ENCODE results near the gene HOXA3. TPM values are rescaled to one million over a fixed set of nuclear protein-coding genes. Genes with fewer than 3 reads are reported as not detected.

HOXA3 gene
- total RNA-seq, 4 donors from 2014 or later: 6.4 to 22.6 (median 10.3) TPM

DNA sequence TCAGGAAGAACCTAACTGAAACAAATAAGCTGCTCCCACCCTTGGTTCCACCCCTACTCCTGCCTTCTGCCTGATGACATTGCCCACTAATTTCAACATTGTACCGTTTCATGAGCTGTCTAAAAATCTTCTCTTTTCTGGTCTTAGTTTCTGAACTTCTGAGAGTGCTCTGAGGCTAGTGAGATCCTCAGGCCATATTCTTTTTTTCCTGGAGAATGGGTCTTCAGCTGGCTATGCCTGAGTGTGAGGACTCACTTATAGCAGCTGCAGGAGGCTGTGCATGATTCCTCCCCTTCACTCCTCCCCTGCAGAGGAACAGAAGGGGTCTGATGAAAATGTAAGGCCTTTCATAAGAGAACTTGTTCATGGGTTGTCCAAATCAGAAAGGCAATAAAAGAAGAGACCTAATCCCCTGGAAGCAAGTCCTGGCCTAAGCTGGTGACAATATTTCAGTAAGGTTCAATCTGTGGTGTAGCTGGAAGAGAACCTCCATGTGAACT, 32.9 kb downstream of the HOXA3 start:
- no peaks in the 10 kb centered on the region for H3K36me3 ChIP-seq
- TF ChIP-seq POLR2AphosphoS5 (IDR thresholded peaks at IDR 0.05): peak; percentile 8
- no peak for TF ChIP-seq EP300 (IDR thresholded peaks at IDR 0.05)
- H3K27me3 ChIP-seq: no peaks in the 10 kb centered on the region
- 0 to 23% methylated on average over 1 of the region's 1 CpG for WGBS, 2 donors (ENCODE audit: low coverage in 1 of 2)
- H3K27ac ChIP-seq: peak overlapping the region; percentile 90 to 99 (median 98)
- H3K9me3 ChIP-seq: no peaks in the 10 kb centered on the region
- H3K4me1 ChIP-seq: peaks cover 0 to 55% (median 16%) of the 10 kb centered on the region in 3 donors
- ATAC-seq: no peak
- peak overlapping the region in 1 of 2 donors; percentile 54 for H3K4me3 ChIP-seq

DNA sequence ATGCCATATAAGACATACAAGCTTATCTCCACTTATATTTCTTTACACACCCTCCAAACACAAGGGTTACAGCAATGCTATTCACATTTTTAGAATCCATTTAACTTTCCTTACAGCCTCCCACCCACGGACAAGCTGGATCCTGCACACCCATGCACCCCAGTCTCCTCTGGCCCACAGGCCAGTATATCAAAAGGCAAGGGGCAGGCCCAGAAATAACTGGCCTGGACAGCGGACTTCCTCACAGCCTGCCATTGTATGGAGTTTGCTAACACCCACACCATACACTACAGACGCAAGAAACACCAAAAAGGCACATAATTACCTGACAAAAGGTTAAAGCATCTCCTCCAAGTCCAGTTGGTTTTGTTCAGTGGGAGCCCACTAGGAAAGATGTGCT, 33.8 kb downstream of the HOXA3 start:
- 0 to 4% methylated on average over 2 to 3 of the region's 3 CpGs for WGBS, 2 donors (ENCODE audit: low coverage in 1 of 2)
- H3K9me3 ChIP-seq: no peaks in the 10 kb centered on the region
- H3K36me3 ChIP-seq: no peaks in the 10 kb centered on the region
- peaks cover 0 to 48% (median 16%) of the 10 kb centered on the region in 3 donors for H3K4me1 ChIP-seq
- TF ChIP-seq POLR2AphosphoS5 (IDR thresholded peaks at IDR 0.05) (no peak), EP300 (IDR thresholded peaks at IDR 0.05) (no peak), POLR2A (IDR thresholded peaks at IDR 0.05) (no peak)
- TF ChIP-seq, protein P1, sequence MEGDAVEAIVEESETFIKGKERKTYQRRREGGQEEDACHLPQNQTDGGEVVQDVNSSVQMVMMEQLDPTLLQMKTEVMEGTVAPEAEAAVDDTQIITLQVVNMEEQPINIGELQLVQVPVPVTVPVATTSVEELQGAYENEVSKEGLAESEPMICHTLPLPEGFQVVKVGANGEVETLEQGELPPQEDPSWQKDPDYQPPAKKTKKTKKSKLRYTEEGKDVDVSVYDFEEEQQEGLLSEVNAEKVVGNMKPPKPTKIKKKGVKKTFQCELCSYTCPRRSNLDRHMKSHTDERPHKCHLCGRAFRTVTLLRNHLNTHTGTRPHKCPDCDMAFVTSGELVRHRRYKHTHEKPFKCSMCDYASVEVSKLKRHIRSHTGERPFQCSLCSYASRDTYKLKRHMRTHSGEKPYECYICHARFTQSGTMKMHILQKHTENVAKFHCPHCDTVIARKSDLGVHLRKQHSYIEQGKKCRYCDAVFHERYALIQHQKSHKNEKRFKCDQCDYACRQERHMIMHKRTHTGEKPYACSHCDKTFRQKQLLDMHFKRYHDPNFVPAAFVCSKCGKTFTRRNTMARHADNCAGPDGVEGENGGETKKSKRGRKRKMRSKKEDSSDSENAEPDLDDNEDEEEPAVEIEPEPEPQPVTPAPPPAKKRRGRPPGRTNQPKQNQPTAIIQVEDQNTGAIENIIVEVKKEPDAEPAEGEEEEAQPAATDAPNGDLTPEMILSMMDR (IDR thresholded peaks at IDR 0.05): no peak
- peak overlapping the region; percentile 60 to 79 for H3K4me3 ChIP-seq
- ATAC-seq: no peak
- H3K27ac ChIP-seq: peak overlapping the region; percentile 90 to 99 (median 98)
- no peaks in the 10 kb centered on the region for H3K27me3 ChIP-seq

DNA sequence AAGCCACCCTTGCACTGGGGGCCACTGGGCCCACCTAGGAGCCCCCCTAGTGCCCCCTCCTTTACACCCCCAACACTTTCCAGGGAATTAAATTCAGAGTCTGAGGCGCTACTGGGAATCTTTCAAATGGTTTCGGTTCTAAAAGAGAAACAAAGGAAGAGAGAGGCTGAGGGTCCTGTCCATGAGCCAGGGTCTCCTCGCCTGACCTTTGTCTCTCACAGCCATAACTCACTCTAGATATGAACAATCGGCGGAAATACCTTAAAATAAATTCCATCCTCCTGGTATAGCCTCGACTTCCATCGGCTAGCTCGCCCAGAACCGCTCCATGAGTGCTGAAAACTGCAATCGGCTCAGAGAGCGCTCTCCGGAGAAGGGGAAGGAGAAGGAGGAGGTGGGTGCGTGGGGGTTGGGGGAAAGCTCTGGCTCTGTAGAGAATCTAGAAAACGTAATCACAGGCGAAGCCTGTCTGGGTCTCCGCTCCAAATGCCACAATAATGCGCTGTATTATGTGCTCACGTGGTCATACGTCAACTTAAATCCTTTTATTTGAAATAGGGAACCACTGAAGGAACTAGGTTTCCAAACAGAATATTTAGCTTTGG, 34.4 kb downstream of the HOXA3 start:
- 8 to 9% methylated on average over 13 to 15 of the region's 19 CpGs for WGBS, 2 donors (ENCODE audit: low coverage in 1 of 2)

DNA sequence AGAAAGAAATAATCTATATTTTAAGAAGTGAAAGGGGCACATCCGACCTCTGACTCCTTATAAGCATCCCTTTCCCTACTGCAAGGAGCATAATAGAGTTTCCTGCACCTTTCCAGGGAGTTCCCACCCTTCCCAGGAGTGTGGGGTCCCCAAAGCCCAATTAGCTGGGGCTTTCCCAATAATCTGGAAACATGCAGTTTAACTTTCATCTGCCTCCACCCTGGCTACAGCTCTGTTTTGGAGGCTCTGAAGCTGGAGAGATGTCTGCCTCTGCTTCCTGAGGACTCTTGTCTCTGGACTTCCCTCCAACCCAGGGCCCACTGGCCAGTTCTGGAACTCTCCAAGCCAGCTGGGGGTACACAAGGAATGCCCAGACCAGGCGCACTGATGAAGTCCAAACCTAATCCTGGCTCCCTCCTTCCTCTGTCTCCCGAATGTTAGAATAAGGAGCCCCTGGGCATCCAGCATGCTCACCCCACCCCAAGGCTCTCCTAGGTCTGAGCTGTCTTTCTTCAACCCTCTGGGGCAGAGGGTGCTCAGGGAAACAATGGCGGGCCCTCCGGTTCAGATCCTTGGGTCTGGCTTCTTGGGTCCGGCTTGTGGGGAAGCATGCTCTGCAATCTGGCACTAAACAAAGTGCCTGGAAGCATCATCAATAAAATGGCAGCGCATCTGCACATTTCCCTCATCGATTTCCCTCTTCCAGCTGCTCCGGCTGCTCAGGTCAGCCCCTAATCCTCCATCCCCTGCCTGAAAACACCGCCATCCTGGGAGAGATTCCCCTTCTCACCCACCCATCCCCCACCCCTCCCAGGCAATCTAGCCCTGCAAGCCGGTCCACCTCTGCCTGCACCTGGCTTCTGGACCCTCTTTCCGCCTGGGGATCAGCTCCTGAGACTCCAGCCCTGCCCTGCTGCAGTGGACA, 35.2 kb downstream of the HOXA3 start:
- TF ChIP-seq, protein P1 (IDR thresholded peaks at IDR 0.05): no peak
- TF ChIP-seq POLR2A (IDR thresholded peaks at IDR 0.05) (no peak), EP300 (IDR thresholded peaks at IDR 0.05) (no peak), POLR2AphosphoS5 (IDR thresholded peaks at IDR 0.05) (no peak)
- peak overlapping the region; percentile 90 to 99 (median 98) for H3K27ac ChIP-seq
- no peaks in the 10 kb centered on the region for H3K36me3 ChIP-seq
- no peaks in the 10 kb centered on the region for H3K9me3 ChIP-seq
- peak overlapping the region; percentile 60 to 79 for H3K4me3 ChIP-seq
- ATAC-seq: no peak
- WGBS, 2 donors (ENCODE audit: low coverage in 1 of 2): 2 to 9% methylated on average over 5 to 8 of the region's 12 CpGs
- no peaks in the 10 kb centered on the region for H3K27me3 ChIP-seq
- H3K4me1 ChIP-seq: peaks cover 0 to 45% (median 16%) of the 10 kb centered on the region in 3 donors

More for the DNA sequence above, 34.4 kb downstream of the HOXA3 start:
- Histone ChIP-seq H3K27ac (peak overlapping the region; percentile 90 to 99 (median 98)), H3K36me3 (no peaks in the 10 kb centered on the region), H3K4me1 (peaks cover 0 to 43% (median 16%) of the 10 kb centered on the region in 3 donors), H3K27me3 (no peaks in the 10 kb centered on the region), H3K4me3 (peak overlapping the region; percentile 60 to 79), H3K9me3 (no peaks in the 10 kb centered on the region)
- no peak for ATAC-seq
- TF ChIP-seq POLR2AphosphoS5 (IDR thresholded peaks at IDR 0.05): peak; percentile 74
- TF ChIP-seq, protein P1 (IDR thresholded peaks at IDR 0.05): no peak

Measured in gastroesophageal sphincter (tissue), 4 donors.